NCI-H1048 (cell line): Measurements from ENCODE around the gene PTTG1IP.

ENCODE experiments used
- DNase-seq: peaks from one replicate; lab custom pipeline; 2025; lab: John Stamatoyannopoulos, UW

PTTG1IP gene

DNA sequence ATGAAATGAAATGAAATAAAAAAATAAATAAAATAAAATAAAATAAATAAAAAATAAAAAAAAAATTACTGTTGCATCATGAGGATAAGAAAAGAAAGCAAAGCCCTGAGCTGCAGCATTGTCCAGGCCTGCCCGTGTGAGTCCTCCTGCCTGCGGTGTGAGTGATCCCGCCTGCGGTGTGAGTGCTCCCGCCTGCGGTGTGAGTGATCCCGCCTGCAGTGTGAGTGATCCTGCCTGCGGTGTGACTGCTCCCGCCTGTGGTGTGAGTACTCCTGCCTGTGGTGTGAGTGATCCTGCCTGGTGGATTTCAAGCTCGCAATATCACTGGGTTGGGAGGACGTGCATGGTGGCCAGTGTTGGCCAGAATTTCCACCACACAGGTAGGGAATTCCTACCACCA, 22.4 kb upstream of the PTTG1IP start:
- no peak for DNase-seq

DNA sequence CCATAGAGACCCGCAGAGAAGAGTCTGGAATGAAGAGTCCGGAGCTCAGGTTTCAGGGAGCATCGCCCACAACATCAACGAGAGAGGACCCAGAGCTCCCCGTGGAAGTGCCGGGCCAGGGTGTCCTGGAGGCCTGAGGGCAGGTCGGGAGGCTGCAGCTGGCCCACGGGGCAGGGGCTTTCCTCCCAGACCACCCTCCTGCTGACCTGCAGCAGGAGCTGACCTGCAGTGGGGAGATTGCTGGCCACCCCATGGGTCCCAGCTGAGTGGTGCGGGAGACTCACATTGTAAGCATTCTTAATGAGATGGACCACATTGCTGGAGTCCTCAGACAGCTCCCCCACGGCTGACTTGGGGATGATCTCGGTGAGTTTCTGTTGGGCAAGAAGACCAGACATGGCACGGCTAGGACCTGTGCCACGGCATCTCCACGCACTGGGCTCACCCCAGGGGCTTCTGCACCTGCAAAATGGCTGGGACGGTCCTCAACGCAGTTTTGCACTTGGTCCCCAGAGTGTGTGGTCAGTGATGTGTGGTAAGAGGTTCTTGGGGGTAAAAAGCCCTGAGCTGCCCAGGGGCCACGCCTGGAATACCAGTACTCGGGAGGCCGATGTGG, 21.3 kb upstream of the PTTG1IP start:
- no peak for DNase-seq

DNA sequence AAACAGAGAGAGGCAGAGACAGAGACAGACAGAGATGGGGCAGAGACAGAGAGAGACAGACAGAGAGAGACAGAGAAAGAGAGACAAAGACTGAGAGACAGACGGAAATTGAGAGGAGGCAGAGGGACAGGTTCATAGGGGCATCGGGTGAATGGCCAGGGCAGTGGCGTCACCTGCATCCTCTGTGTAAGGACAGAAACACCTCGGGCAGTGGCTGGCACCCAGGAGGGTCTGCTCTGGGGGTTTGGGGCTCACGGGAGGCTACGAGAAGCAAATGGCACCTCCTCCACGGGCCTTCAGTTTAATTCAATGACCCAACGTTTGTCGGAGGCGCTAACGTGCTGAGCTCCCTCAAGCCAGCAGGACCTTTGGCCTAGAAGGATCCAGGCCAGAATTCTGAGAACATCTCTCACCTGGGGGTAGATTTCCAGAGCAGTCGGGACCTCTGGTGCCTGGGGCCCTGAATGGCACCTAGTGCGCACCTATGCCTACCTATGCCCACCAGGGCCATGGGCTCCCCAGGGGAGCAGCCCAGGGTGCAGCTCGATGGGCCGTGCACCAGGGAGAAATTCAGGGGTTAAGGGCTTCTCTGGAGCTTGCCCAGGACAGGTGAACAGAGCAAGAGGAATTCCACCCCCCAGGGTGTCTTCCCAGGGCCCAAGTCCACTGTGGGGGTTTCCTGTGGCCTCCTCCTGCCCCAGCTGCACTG, 20.6 kb upstream of the PTTG1IP start:
- DNase-seq, result no peak

DNA sequence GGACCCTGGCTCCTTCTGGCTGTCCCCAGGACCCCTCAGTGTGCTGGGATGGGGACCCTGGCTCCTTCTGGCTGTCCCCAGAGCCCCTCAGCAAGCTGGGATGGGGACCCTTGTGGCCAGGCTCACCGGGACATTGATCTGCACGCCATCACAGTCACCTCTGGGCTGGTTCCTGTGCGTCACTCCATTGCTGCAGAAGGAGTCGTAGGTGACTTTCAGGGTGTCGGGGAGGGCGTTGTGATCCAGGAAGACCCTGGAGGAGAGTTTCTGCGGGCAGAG, 19.7 kb upstream of the PTTG1IP start:
- no peak for DNase-seq

DNA sequence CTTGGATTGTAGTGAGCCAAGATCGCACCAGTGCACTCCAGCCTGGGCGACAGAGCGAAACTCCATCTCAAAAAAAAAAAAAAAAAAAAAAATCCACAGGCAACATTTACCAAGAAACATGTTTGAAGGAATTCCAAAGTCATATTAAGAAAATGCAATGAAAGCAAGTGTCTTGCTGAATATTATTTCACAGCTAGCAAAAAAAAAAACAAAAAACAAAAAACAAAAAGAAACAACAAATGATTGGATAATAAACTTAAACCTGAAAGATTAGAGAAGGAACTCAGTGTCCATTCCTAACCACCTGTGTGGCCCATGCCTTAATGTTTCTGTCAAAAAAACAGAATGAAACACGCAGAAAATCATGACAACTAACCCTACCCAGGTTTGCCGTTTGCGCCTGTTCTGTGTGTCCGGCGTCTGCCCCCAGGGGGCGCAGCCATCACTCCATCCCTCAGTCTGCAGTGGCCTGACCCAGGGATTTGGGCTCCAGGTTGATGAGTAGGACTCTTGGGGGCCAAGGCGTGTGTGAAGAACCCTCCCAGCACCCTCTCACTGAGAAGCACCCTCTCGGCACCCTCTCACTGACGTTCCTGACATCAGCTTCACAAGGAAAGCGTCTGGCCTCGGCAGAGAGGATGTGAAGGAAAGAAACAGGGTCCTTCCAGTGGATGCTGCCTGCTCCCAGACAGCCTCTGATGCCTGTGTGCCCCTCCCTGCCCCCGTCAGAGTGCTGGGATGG, 19.2 kb upstream of the PTTG1IP start:
- no peak for DNase-seq

DNA sequence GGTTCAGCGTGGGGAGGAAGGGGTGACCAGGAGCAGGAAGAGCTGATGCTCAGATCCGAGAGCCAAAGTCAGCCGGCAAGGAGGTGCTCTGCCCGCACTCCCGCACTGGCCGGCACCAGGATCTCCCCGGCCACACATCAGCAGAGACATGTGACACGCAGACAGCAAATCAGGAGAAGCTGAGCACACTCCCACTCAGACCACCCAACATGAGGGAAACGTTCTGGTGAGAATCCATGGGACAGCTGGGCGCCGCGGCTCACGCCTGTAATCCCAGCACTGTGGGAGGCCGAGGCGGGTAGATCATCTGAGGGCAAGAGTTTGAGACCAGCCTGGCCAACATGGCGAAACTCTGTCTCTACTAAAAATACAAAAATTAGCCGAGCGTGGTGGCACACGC, 18.6 kb upstream of the PTTG1IP start:
- no peak for DNase-seq

DNA sequence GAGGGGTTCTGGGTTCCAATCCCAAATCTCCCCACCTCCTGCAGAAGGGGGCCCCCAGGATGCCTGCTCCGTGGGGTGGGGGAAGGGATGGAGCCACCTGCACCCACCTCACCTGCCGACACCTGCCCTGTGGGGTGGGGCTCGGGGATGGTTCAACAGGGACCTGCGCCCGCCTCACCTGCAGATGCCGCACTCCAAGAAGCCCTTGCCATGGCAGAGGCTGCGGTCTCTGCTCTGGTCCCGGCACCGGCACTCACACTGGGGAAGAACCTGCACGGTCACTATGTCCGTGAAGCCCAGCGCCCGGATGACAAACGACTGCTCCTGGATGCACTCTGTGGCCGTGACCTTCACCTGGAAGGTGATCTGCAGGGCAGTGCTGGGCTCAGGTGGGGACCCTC, 18.1 kb upstream of the PTTG1IP start:
- no peak for DNase-seq

DNA sequence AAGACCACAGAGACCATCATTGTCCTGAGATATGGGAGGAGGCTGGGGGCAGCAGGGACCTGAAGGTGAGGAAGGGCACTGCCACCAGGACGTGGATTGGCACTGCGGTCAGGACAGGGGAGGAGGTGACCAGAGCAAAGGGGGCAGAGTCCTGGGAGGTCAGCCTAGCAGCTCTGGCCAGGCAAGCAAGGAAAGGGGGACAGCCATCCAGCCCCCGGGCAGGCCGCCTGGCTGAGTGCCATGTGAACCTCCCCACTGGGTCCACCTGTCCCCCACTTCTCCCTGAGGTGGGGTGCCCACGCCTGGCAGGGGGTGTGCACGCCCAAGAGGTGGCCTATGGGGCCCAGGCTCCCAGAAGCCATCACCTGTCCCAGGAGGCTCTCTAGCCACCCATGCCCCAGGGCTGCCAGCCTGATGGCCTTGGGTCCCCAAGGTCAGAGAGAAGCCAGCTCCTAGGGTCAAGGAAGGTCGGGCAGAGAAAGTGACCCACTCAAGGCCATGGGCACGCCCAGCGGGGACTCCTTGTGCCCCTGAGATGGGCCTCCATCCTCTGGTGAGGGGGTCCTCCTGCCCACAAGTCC, 17.6 kb upstream of the PTTG1IP start:
- DNase-seq, result no peak

DNA sequence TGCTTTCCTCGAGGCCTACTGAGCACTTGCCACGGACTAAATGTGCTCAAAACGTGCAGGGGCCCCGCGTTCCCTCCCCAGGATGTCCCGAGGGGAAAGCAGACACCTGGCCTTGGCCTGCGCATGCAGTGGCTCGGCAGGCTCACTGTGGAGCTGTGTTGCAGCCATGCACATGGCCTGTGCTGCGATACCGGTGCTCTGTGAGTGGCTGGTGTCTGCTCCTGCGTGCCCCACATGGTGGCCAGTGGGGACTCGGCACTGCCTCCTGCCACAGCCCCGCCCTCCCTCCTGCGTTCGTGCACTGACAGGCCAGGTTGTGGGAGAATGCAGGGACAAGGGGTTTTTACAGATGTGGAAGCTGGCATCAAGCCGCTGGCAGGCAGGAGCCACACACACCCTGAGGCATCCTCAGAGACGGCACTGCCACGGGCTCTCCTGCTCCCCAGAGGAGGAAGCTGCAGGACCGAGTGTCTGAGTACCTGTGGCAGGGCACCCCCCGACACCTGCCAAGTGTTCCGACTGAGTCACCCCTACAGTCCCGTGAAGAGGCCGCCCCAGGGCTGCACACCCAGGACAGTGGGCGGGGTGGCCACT, 16.9 kb upstream of the PTTG1IP start:
- DNase-seq, result no peak

DNA sequence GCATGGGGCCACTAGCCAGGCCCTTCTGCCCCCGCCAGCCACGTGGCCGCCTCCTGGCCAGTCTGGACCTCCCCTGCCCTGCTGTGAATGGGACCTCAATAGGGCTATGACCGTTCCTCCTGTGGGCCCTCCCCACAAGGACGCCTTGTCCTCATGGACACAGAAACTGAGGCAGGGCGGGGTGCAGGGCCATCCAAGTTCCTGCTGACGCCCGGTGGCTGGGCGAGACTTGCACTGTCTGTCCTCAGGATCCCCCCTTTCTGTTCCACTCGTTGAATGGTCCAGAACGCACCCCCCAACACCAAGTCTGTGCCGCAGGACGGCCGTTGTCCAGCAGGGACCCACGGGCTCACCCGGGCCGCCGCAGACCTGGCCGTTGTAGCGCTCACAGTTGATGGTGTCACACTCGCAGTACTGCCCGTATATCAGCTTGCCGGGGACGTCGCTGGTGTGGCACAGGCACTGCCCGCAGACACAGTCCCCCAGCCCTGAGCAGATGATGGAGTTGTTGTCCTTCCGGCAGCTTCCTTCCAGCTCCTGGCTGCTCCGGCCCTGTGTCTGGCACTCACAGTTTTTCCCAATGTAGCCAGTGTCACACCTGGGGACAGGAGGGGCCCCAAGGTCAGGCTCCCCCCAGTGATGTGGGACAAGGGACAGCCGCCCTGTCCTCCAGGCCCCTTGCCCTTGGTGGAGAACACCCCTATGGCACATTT, 16.3 kb upstream of the PTTG1IP start:
- no peak for DNase-seq

DNA sequence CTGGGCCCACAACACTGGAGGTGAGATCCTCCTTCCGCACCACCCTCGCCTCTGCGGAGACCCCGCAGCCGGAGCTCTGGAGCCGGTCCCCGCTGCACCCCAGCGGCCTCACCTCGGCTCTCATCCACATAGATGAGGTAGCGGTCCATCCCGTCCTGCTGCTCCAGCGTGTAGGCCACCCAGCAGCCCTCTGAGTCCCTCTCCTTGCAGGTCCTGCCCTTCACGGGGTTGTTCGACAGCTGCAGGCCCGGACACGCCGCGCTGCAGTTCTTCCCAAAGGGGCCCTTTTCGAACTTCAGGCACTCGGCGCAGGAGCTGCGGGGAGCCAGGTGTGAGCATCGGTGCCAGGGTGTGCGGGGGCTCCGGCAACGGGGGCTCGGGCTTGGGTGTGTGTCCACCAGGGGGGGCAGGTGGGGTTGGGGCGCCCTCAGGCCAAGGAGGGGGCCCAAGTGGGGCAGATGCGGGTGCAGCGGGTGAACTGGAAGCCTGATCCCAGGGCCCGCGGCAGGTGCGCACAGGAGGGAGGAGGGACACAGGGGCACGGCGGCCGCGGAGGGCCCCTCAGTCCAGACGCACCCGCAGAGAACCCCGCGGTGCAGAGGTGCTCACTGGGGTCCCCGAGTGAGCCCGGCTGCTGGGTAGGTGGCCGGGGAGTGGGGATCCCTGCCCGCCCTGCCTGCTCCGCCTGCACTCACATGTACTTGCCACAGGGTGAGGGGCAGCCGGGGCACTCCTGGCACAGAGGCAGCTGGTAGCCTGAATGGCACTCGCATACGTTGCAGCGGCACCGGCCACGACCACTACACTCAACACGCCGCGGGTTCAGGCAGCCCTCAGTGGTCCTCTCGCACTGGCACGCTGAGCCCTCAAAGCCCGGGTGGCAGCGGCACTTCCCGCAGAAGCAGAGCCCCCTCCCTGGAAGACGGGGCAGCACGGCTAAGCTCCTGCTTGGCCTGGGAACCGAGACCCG, 15.4 kb upstream of the PTTG1IP start:
- DNase-seq, result no peak

DNA sequence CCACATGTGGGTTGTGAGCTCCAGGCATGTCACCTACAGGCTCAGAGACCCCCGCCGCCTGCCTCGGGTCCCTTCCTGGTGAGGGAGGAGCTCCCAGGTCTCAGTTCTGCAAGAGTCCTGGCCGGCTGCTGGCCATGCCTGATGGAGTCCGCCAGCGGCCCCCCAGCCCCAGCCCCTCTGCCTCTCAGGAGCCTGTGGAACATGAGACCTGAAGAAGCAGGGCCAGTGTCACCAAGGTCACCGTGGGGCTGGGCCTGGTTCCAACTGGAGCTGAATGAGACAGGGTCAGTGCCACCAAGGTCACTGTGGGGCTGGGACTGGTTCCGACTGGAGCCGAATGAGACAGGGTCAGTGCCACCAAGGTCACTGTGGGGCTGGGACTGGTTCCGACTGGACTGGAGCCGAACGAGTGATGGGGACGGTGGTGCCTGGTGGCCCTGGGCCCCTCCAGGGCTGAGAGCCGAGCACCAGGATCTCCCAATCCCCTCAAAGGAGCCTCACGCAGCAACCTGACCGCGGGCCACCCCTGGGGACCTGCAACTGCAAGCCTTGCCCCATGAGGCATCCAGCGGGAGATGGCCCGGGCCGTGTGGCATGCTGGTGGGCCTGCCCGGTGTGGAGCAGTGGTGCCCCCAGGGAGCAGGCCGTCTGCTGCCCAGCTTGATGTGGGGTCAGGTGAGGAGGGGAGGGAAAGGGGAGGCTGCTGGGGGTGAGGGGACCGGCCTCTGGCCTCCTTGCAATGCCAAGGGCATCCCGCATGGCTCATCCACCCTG, 14.5 kb upstream of the PTTG1IP start:
- no peak for DNase-seq

DNA sequence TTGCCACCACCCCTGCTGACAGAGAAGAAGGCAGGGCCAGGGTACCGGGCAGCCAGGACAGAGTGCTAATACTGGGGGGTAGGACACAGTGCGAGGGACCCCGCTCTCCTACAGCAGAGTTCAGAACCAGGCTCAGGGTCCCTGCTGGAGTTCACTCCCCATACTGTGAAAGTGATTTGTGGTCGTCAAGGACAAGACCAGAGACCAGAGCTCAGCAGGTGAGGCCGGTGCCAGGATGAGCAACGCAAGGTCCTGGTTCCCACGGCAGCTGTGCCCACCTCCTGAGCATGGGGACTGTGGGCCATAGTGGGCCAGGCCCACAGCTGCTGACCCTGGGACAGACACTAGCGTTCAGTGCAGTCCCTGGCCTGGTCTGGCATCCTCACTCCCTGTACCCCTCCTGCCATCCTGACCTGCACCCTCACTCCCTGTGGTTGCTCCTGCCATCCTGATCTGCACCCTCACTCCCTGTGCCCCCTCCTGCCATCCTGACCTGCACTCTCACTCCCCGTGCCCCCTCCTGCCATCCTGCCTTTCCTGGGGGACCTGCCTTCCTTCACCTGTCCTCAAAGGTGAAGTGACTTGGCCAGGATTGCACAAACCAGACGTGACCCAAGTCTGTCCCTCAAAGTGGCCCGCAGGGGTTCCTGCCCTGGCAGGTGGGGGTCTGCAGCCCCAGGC, 13.8 kb upstream of the PTTG1IP start:
- DNase-seq, result no peak

DNA sequence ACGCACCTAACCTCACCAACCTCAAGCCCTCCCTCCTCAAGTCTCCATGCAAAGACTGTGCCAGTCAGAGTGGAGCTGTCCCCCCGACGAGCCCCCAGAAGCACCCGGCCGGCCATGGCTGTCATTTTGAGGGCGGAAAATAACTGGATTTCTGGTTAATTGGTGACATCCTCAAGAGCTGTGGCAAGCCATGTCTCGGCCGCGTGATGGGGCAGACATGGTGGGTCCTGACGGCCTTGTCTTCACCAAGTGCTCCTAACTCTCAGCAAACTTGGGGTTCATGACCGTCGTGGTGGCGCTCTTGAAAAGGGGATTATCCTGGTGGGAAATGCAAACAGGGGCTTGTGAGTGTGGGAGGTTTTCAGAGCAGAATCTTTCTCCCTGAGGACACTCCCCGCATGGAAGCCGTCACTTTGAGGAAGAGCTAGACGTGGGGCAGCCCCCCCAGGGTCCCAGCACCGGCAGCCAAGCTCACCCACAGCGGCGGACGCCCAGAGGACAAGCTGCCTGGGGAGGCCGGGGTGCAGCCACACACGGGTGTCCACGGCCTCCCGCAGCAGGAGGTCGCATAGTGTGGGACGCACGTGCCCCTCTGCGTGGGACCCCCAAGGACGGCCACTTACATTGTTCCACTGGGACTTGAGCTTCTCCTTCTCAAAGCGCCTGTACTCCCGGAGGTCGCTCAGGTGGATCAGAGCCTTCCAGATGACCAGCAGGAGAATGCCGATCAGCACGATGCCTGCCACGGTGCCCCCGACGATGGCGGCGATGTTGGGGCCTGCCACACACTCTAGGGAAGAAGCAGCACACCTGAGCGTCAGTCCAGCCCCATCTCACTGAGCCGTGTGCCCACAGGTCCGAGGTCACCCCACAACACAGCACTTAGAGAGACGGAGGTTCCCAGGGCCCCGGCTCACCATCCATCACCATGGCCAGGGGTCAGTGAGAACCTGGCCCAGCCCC, 12.9 kb upstream of the PTTG1IP start:
- DNase-seq, result no peak

DNA sequence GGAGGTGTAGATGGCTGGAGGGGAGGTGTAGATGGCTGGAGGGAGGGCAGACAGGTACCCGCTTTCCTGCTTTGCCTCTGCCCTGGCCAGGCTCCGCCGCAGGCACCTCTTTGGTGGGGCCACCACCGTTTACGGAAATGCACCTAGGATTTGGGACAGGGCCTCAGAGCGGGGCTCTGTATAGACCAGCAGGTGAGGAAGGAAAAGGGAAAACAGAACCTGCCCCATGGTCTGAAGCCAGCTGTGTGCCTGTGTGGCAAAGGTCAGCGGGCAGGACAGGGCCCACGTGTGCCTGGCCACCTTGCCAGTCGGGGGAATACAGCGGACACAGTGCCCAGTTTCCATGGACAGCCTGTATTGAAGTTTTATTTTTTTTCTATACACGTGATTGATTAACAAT, 12.1 kb upstream of the PTTG1IP start:
- no peak for DNase-seq

DNA sequence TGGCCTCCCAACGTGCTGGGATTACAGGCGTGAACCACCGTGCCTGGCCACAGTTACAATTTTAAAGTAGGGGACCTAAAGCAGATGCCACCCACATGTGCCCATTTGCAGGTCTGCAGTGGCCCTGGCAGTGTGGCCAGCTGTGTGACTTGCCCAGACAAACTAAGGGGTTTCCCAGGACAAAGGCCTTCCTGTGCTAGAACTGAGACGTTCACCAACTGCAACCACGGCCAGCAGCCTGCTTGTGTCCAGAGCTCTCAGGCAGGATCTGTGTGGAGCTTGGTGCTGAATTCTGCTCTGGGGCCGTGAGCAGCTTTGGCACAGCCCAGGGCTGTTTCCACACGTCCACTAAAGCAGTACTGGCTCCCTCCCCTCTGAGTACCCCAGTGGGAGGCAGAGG, 10.6 kb upstream of the PTTG1IP start:
- DNase-seq, result no peak

DNA sequence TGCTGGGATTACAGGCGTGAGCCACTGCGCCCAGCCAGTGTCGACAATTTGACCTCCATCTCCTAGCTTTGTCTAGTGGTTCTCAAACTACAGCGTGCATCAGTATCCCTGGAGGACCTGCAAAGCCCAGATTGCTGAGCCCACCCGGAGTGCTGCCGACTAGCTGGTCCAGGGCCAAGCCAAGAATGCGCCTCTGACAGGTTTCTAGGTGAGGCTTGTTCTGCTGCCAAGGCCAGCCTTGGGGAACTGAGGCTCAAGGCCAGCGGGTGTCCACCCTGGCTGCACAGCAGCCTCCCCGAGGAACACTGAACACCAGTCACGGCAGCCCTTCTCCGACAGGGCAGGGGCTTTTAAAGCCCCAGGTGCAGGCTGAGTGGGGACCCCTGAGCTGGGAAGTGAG, 9.8 kb upstream of the PTTG1IP start:
- no peak for DNase-seq

DNA sequence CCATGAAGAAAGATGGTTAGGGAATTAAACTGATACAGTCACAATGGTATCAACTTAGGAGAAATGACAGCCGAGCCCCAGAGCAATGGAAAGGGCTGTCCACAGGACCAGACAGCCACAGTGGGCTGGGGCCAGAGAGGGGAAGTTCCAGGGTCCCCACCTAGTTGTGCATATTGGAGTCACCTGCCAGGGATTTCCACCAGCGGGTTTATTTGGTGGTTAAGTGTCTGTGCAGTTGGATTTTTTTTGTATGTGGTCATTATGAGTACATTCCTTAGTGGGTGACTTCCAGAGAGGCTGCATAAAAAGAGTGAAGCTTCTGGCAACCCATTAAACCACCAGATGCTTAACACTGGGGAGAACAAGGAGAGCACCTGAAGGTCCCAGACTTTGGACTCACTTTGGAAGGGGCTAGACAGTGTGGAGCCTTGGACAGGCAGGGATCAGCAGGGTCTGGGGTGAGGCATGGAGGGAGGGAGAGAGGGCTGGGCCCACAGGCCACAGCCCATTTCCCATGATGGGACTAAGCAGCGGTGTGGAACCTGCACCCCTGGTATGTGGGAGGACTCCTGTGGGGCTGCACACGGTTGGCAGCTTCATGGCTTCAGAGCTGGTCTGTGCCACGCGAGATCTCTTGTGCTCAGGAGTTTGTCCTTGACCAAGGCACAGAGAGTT, 7.8 kb upstream of the PTTG1IP start:
- DNase-seq, result no peak
